SK-N-SH treated with all-trans-retinoic acid at 6 μM for 48 hours (cell line): ENCODE measurements around the gene PRKAR1B.

Source experiments
- ATAC-seq: fragments of 200-7000 bp; cut with Tn5 transposase; 3 replicates; pipeline ENCODE4 v1.9.1; 2020; ENCODE audit warnings: mild to moderate bottlenecking, moderate library complexity
- ARNTL ChIP-seq: fragments of 450-650 bp; formaldehyde crosslinking; IDR thresholded peaks from 2 replicates; pipeline ENCODE4 v1.5.0; 2020; ENCODE audit warnings: low read depth, mild to moderate bottlenecking, moderate library complexity, borderline replicate concordance
- BACH2 ChIP-seq: fragments of 250-450 bp; sonication (Bioruptor Pico); IDR thresholded peaks from 2 replicates; pipeline ENCODE4 v1.9.0; 2021; ENCODE audit warnings: mild to moderate bottlenecking, borderline replicate concordance
- CREB5 ChIP-seq: fragments of 250-450 bp; sonication (Bioruptor Pico); IDR thresholded peaks from 2 replicates; pipeline ENCODE4 v1.5.1; 2020; ENCODE audit warnings: low read depth, mild to moderate bottlenecking, moderate library complexity
- CSRNP3 ChIP-seq: fragments of 250-450 bp; sonication (Bioruptor Pico); IDR thresholded peaks from 2 replicates; pipeline ENCODE4 v1.5.1; 2021; ENCODE audit warnings: mild to moderate bottlenecking, moderate library complexity
- ESRRG ChIP-seq: fragments of 250-450 bp; sonication (Bioruptor Pico); IDR thresholded peaks from 2 replicates; pipeline ENCODE4 v1.6.1; 2021; ENCODE audit warnings: mild to moderate bottlenecking
- GLIS3 ChIP-seq: fragments of 250-450 bp; sonication (Bioruptor Pico); IDR thresholded peaks from 2 replicates; pipeline ENCODE4 v1.5.0; 2020; ENCODE audit warnings: mild to moderate bottlenecking, moderate library complexity
- OSR1 ChIP-seq: fragments of 250-450 bp; sonication (Bioruptor Pico); IDR thresholded peaks from 2 replicates; pipeline ENCODE4 v1.8.0; 2022; ENCODE audit warnings: moderate library complexity, mild to moderate bottlenecking, inconsistent platforms
- POU6F1 ChIP-seq: fragments of 250-450 bp; sonication (Bioruptor Pico); IDR thresholded peaks from 2 replicates; pipeline ENCODE4 v1.8.0; 2021; ENCODE audit warnings: low read depth, mild to moderate bottlenecking, moderate library complexity, borderline replicate concordance
- PPARA ChIP-seq: fragments of 250-450 bp; sonication (Bioruptor Pico); IDR thresholded peaks from 2 replicates; pipeline ENCODE4 v1.5.0; 2020; ENCODE audit warnings: mild to moderate bottlenecking, borderline replicate concordance
- RARB ChIP-seq: fragments of 250-450 bp; sonication (Bioruptor Pico); IDR thresholded peaks from 2 replicates; pipeline ENCODE4 v1.8.0; 2021; ENCODE audit warnings: mild to moderate bottlenecking, moderate library complexity
- SNAI2 ChIP-seq: fragments of 250-450 bp; sonication (Bioruptor Pico); IDR thresholded peaks from 2 replicates; pipeline ENCODE4 v1.5.0; 2020; ENCODE audit warnings: mild to moderate bottlenecking, moderate library complexity
- TOX ChIP-seq: fragments of 250-450 bp; sonication (Bioruptor Pico); IDR thresholded peaks from 2 replicates; pipeline ENCODE4 v1.8.0; 2021; ENCODE audit warnings: mild to moderate bottlenecking, moderate library complexity, borderline replicate concordance
- TSHZ2 ChIP-seq: fragments of 250-450 bp; sonication (Bioruptor Pico); IDR thresholded peaks from 2 replicates; pipeline ENCODE4 v1.5.0; 2020; ENCODE audit warnings: mild to moderate bottlenecking, moderate library complexity
- ZC3H10 ChIP-seq: fragments of 250-450 bp; sonication (Bioruptor Pico); IDR thresholded peaks from 2 replicates; pipeline ENCODE4 v1.5.1; 2021; ENCODE audit warnings: mild to moderate bottlenecking, moderate library complexity
- ZFP3 ChIP-seq: fragments of 250-450 bp; sonication (Bioruptor Pico); IDR thresholded peaks from 2 replicates; pipeline ENCODE4 v1.5.0; 2020; ENCODE audit warnings: mild to moderate bottlenecking, moderate library complexity
- ZFP30 ChIP-seq: fragments of 450-650 bp; formaldehyde crosslinking; IDR thresholded peaks from 2 replicates; pipeline ENCODE4 v1.5.0; 2022; ENCODE audit warnings: mild to moderate bottlenecking, moderate library complexity
- ZNF565 ChIP-seq: fragments of 450-650 bp; formaldehyde crosslinking; conservative IDR thresholded peaks from 2 replicates; pipeline ENCODE4 v1.5.0; 2020; ENCODE audit warnings: low read depth, mild to moderate bottlenecking, moderate library complexity
- ZNF70 ChIP-seq: fragments of 450-650 bp; formaldehyde crosslinking; IDR thresholded peaks from 2 replicates; pipeline ENCODE4 v1.5.0; 2020; ENCODE audit warnings: mild to moderate bottlenecking, moderate library complexity
- ZNF8 ChIP-seq: fragments of 450-650 bp; formaldehyde crosslinking; IDR thresholded peaks from 2 replicates; pipeline ENCODE4 v1.5.0; 2020; ENCODE audit warnings: mild to moderate bottlenecking, moderate library complexity

Gene PRKAR1B

GRCh38 chr7:738241-738640, 11.2 kb upstream of the PRKAR1B start:
- TF ChIP-seq OSR1, result no peak
- TF ChIP-seq ARNTL (CRISPR knock-in tag), result no peak
- no peak for TF ChIP-seq BACH2 (CRISPR knock-in tag)
- TF ChIP-seq CSRNP3 (CRISPR knock-in tag), result no peak
- TF ChIP-seq ZNF8 (CRISPR knock-in tag), result no peak
- no peak for TF ChIP-seq SNAI2 (CRISPR knock-in tag)
- TF ChIP-seq ZNF565, result no peak
- ATAC-seq, result no peak

GRCh38 chr7:734808-735207, 7.7 kb upstream of the PRKAR1B start:
- no peak for TF ChIP-seq PPARA
- TF ChIP-seq ZNF70, result no peak
- no peak for TF ChIP-seq ZFP30 (CRISPR knock-in tag)
- no peak for TF ChIP-seq POU6F1 (CRISPR knock-in tag)
- TF ChIP-seq ARNTL (CRISPR knock-in tag), result no peak
- TF ChIP-seq ZFP3 (CRISPR knock-in tag), result no peak
- no peak for TF ChIP-seq GLIS3 (CRISPR knock-in tag)
- no peak for TF ChIP-seq TSHZ2 (CRISPR knock-in tag)
- TF ChIP-seq ESRRG, result no peak
- TF ChIP-seq BACH2 (CRISPR knock-in tag), result no peak
- TF ChIP-seq ZNF565, result no peak
- TF ChIP-seq CSRNP3 (CRISPR knock-in tag), result no peak
- TF ChIP-seq ZC3H10, result no peak
- no peak for TF ChIP-seq CREB5
- no peak for TF ChIP-seq RARB
- no peak for TF ChIP-seq SNAI2 (CRISPR knock-in tag)
- no peak for ATAC-seq

- no peak for ATAC-seq
These were observed 7.1 kb upstream of the PRKAR1B start for GRCh38 chr7:734214-734613.

More at GRCh38 chr7:734214-734613, 7.1 kb upstream of the PRKAR1B start:
- TF ChIP-seq ZNF565 (no peak), ESRRG (no peak), TOX (CRISPR knock-in tag) (no peak), POU6F1 (CRISPR knock-in tag) (no peak), ZFP3 (CRISPR knock-in tag) (no peak)
